ENCODE data around the gene NT5DC3.
A peak's percentile ranks its signal among the peaks of the same experiment; 100 is the strongest.

Gene NT5DC3

DNA sequence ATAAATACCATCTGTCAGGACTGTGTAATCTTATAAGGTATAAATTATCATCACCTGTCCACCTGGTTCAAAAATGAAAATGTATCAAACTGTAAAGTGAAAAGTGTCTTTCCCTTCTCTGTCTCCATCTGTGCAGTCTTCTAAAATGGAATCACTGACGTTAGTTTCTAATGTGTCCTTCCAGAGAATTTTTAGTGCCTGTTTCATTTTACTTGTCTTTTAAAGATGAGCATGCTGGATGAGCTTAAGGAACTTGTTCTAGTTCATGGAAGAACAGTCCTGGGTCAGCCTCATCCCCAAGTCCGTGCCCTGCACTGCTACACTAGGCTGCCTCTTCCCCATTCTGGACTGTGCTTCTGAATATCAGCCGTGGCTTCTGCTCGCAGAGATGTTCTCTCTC, 5.4 kb upstream of the NT5DC3 start:
- Histone ChIP-seq H3K4me1 (peaks cover 8% of the 10 kb centered on the region), H3K9me3 (no peaks in the 10 kb centered on the region), H3K36me3 (no peaks in the 10 kb centered on the region), H3K4me3 (ENCODE audit: low read depth, low read length) (no peak overlapping the region), H3K27me3 (peaks cover 41% of the 10 kb centered on the region)
- no peak for DNase-seq
- TF ChIP-seq CTCF (IDR thresholded peaks at IDR 0.05; ENCODE audit: low read depth, low read length), result no peak

- Histone ChIP-seq H3K4me1 (peaks cover 5% of the 10 kb centered on the region), H3K36me3 (no peaks in the 10 kb centered on the region), H3K9me3 (no peaks in the 10 kb centered on the region), H3K27me3 (peaks cover 29% of the 10 kb centered on the region), H3K4me3 (ENCODE audit: low read depth, low read length) (no peak overlapping the region)
- DNase-seq, result no peak
- no peak for TF ChIP-seq CTCF (IDR thresholded peaks at IDR 0.05; ENCODE audit: low read depth, low read length)
These were observed 3.3 kb upstream of the NT5DC3 start for GRCh38 chr12:103844305-103844704.

- DNase-seq, result peak; percentile 60
- Histone ChIP-seq H3K27me3 (peaks cover 8% of the 10 kb centered on the region), H3K9me3 (no peaks in the 10 kb centered on the region), H3K4me1 (peaks cover 5% of the 10 kb centered on the region), H3K4me3 (ENCODE audit: low read depth, low read length) (peak overlapping the region; percentile 58), H3K36me3 (no peaks in the 10 kb centered on the region)
- TF ChIP-seq CTCF (IDR thresholded peaks at IDR 0.05; ENCODE audit: low read depth, low read length), result no peak
These were observed 903 bp upstream of the NT5DC3 start for GRCh38 chr12:103841690-103842584.

DNA sequence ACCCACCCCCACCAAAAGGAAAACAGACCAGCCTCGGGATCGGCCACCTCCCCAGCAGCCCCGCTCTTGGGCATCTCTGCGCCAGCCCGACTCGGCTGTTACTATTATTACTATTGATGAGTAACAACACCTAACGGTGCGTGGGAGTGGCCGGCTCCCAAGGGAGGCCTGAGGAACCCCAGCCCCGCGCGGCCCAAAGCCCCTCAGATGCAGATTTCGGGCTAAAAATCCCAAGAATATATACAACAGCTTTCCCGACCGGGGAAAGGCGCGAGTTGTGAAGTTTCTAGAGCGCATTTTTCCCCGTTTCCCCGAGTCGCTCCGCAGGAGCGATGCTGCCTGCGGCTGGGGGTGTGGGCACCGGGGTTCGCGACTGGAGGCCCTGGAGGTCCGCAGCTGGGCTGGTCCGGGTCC, 565 bp downstream of the NT5DC3 start:
- H3K4me1 ChIP-seq, result peaks cover 5% of the 10 kb centered on the region
- no peak for TF ChIP-seq CTCF (IDR thresholded peaks at IDR 0.05; ENCODE audit: low read depth, low read length)
- no peaks in the 10 kb centered on the region for H3K36me3 ChIP-seq
- H3K4me3 ChIP-seq (ENCODE audit: low read depth, low read length), result peak overlapping the region; percentile 73
- H3K9me3 ChIP-seq, result no peaks in the 10 kb centered on the region
- DNase-seq, result no peak
- no peaks in the 10 kb centered on the region; the same call in 1 of the 2 replicates for H3K27me3 ChIP-seq

GRCh38 chr12:103839609-103840461, 1.2 kb downstream of the NT5DC3 start:
- H3K9me3 ChIP-seq, result no peaks in the 10 kb centered on the region
- no peaks in the 10 kb centered on the region for H3K36me3 ChIP-seq
- DNase-seq, result no peak
- peak overlapping the region; percentile 73 for H3K4me3 ChIP-seq (ENCODE audit: low read depth, low read length)
- no peak for TF ChIP-seq CTCF (IDR thresholded peaks at IDR 0.05; ENCODE audit: low read depth, low read length)
- peaks cover 5% of the 10 kb centered on the region for H3K4me1 ChIP-seq
- no peaks in the 10 kb centered on the region; the same call in 1 of the 2 replicates for H3K27me3 ChIP-seq

Measured in BE2C (cell line).